PC-9 (cell line): ENCODE data around the gene KLC1. TPM values are rescaled to one million over a fixed set of nuclear protein-coding genes. Genes with fewer than 3 reads are reported as not detected.

Experiments used
- BruUV-seq: library from RNA; stranded (reverse); fragments of 400-500 nt; replicated peaks from 2 replicates; lab custom pipeline; 2021; lab: Mats Ljungman, UMichigan
- CTCF ChIA-PET: fragments of 300-600 bp; sonication (Branson Sonifier 250); formaldehyde crosslinking; loops from one replicate; lab custom pipeline; 2022; ENCODE audit warnings: antibody characterized with exemption; lab: Charles Lee
- POLR2A ChIA-PET: fragments of 300-600 bp; sonication (Branson Sonifier 250); formaldehyde crosslinking; loops from one replicate; lab custom pipeline; 2022; ENCODE audit warnings: antibody characterized with exemption; ENCODE audit not compliant: unreplicated experiment; lab: Charles Lee
- DNase-seq, 2 experiments: peaks; one replicate each; pipeline versions ENCODE4 v3.0.0 to v3.0.0-alpha.2; 2015 to 2022; ENCODE audit warnings: mixed read lengths in 1 of 2
- H2AFZ ChIP-seq: fragments of 200-600 bp; sonication (generic); 2 replicates; pipeline ENCODE4 v1.8.1; 2017; ENCODE audit warnings: antibody characterized with exemption
- H3F3A ChIP-seq: fragments of 200-600 bp; sonication (generic); 2 replicates; pipeline ENCODE4 v1.8.1; 2017; ENCODE audit warnings: antibody characterized with exemption, mild to moderate bottlenecking, low read depth; ENCODE audit not compliant: insufficient read depth
- H3K27ac ChIP-seq: fragments of 200-600 bp; sonication (generic); 2 replicates; pipeline ENCODE4 v1.6.1; 2016; ENCODE audit warnings: mixed run types
- H3K27me3 ChIP-seq: fragments of 200-600 bp; sonication (generic); 2 replicates; pipeline ENCODE4 v1.6.1; 2016; ENCODE audit warnings: low read depth, mixed run types; ENCODE audit not compliant: insufficient read depth
- H3K36me3 ChIP-seq: fragments of 200-600 bp; sonication (generic); 2 replicates; pipeline ENCODE4 v1.6.1; 2016; ENCODE audit warnings: low read depth, mixed run types
- H3K4me1 ChIP-seq: fragments of 200-600 bp; sonication (generic); replicated peaks from 2 replicates; pipeline ENCODE4 v1.6.1; 2016; ENCODE audit warnings: mixed run types; ENCODE audit not compliant: insufficient read depth
- H3K4me2 ChIP-seq: fragments of 200-600 bp; sonication (generic); 2 replicates; pipeline ENCODE4 v1.6.1; 2017; ENCODE audit warnings: mixed run types
- H3K4me3 ChIP-seq: fragments of 200-600 bp; sonication (generic); 2 replicates; pipeline ENCODE4 v1.6.1; 2016; ENCODE audit warnings: mixed run types
- H3K79me2 ChIP-seq: fragments of 200-600 bp; sonication (generic); 2 replicates; pipeline ENCODE4 v1.6.1; 2017; ENCODE audit warnings: low read depth, mixed run types
- H3K9me2 ChIP-seq: fragments of 200-600 bp; sonication (generic); 2 replicates; pipeline ENCODE4 v1.8.1; 2017; ENCODE audit warnings: mild to moderate bottlenecking; ENCODE audit not compliant: insufficient read depth
- H3K9me3 ChIP-seq: fragments of 200-600 bp; sonication (generic); 2 replicates; pipeline ENCODE4 v1.8.1; 2016; ENCODE audit warnings: low read depth; ENCODE audit not compliant: insufficient read depth
- H4K20me1 ChIP-seq: fragments of 200-600 bp; sonication (generic); 2 replicates; pipeline ENCODE4 v1.8.1; 2017; ENCODE audit not compliant: insufficient read depth
- EZH2 ChIP-seq: fragments of 200-600 bp; sonication (generic); IDR thresholded peaks from 2 replicates; pipeline ENCODE4 v1.8.0; 2017; ENCODE audit warnings: antibody characterized with exemption, low read depth
- intact Hi-C: fragments of 100-400 bp; cut with micrococcal nuclease; formaldehyde crosslinking; loops from one replicate; pipeline ENCODE4 v1.10.0; 2022; ENCODE audit not compliant: unreplicated experiment
- total RNA-seq: library from RNA; stranded (reverse); gene quantifications from 2 replicates; pipeline ENCODE4 v1.2.3, GENCODE V29; 2021
- TF ChIP-seq, protein P1 (sequence below): fragments of 200-600 bp; sonication (generic); conservative IDR thresholded peaks from 2 replicates; pipeline ENCODE4 v1.6.1; 2017; ENCODE audit warnings: mixed run types, antibody characterized with exemption, mild to moderate bottlenecking, moderate library complexity

The KLC1 gene
- total RNA-seq, 1 experiment from 2014 or later: 254 TPM

GRCh38 chr14:103729496-103730448 is 100.8 kb downstream of the KLC1 start:
- H3K4me2 ChIP-seq: no peak overlapping the region
- 0 out of 2 replicates have a peak, but pooled peaks cover 8% of the 10 kb centered on the region for H3K79me2 ChIP-seq
- CTCF ChIA-PET: no interaction called here
- H3K27ac ChIP-seq: no peak overlapping the region
- no peaks in the 10 kb centered on the region for H3K9me2 ChIP-seq
- no peak overlapping the region for H2AFZ ChIP-seq
- no peaks in the 10 kb centered on the region for H3K9me3 ChIP-seq
- H4K20me1 ChIP-seq: peaks cover 24% of the 10 kb centered on the region
- H3K4me3 ChIP-seq: no peak overlapping the region
- H3K4me1 ChIP-seq: no peaks in the 10 kb centered on the region
- peaks cover 9% of the 10 kb centered on the region; the same call in 1 of the 2 replicates for H3F3A ChIP-seq
- H3K36me3 ChIP-seq: peaks cover 14% of the 10 kb centered on the region; the same call in 1 of the 2 replicates
- no peak for DNase-seq
- POLR2A ChIA-PET: no interaction called here
- no peaks in the 10 kb centered on the region for H3K27me3 ChIP-seq
- TF ChIP-seq, protein P1, sequence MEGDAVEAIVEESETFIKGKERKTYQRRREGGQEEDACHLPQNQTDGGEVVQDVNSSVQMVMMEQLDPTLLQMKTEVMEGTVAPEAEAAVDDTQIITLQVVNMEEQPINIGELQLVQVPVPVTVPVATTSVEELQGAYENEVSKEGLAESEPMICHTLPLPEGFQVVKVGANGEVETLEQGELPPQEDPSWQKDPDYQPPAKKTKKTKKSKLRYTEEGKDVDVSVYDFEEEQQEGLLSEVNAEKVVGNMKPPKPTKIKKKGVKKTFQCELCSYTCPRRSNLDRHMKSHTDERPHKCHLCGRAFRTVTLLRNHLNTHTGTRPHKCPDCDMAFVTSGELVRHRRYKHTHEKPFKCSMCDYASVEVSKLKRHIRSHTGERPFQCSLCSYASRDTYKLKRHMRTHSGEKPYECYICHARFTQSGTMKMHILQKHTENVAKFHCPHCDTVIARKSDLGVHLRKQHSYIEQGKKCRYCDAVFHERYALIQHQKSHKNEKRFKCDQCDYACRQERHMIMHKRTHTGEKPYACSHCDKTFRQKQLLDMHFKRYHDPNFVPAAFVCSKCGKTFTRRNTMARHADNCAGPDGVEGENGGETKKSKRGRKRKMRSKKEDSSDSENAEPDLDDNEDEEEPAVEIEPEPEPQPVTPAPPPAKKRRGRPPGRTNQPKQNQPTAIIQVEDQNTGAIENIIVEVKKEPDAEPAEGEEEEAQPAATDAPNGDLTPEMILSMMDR: no peak
- no peak for TF ChIP-seq EZH2
- intact Hi-C loops: no loop called here
- BruUV-seq: no TSS peak

GRCh38 chr14:103730490-103731035 is 101.6 kb downstream of the KLC1 start:
- Histone ChIP-seq H3K27ac (no peak overlapping the region), H2AFZ (no peak overlapping the region), H4K20me1 (peaks cover 16% of the 10 kb centered on the region), H3K27me3 (no peaks in the 10 kb centered on the region), H3K9me2 (no peaks in the 10 kb centered on the region), H3K4me3 (no peak overlapping the region), H3K4me2 (no peak overlapping the region), H3K79me2 (0 out of 2 replicates have a peak, but pooled peaks cover 8% of the 10 kb centered on the region), H3K4me1 (peaks cover under 1% of the 10 kb centered on the region; the same call in 1 of the 2 replicates), H3K9me3 (no peaks in the 10 kb centered on the region), H3F3A (peaks cover 10% of the 10 kb centered on the region; the same call in 1 of the 2 replicates), H3K36me3 (peaks cover 14% of the 10 kb centered on the region; the same call in 1 of the 2 replicates)
- TF ChIP-seq, protein P1: no peak; the same call in 1 of the 2 replicates
- TF ChIP-seq EZH2: no peak
- DNase-seq: no peak
- intact Hi-C loops: no loop called here
- no TSS peak for BruUV-seq
- ChIA-PET CTCF (no interaction called here), POLR2A (no interaction called here)

DNA sequence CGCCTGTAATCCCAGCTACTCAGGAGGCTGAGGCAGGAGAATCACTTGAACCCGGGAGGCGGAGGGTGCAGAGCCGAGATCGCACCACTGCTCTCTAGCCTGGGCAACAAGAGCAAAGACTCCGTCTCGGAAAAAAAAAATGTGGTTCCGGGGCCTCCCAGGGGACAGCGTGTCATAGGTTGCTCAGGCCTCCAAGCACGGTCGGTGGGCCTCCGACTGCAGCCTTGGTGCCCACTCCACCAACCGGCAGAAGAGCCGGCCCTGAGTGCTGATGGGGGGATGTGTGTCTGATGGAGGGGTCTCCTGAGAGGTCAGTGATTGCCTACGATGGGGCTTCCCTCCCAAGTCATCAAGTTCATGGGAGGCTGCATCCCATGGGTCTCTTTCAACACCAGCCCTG is 102.5 kb downstream of the KLC1 start:
- Histone ChIP-seq H3K9me2 (no peaks in the 10 kb centered on the region), H3F3A (peaks cover 17% of the 10 kb centered on the region; the same call in 1 of the 2 replicates), H3K4me2 (no peak overlapping the region), H4K20me1 (peaks cover 10% of the 10 kb centered on the region), H3K79me2 (0 out of 2 replicates have a peak, but pooled peaks cover 1% of the 10 kb centered on the region), H3K36me3 (peaks cover 14% of the 10 kb centered on the region; the same call in 1 of the 2 replicates), H3K27me3 (no peaks in the 10 kb centered on the region), H3K9me3 (no peaks in the 10 kb centered on the region), H3K4me3 (no peak overlapping the region), H3K27ac (no peak overlapping the region), H3K4me1 (peaks cover 10% of the 10 kb centered on the region), H2AFZ (no peak overlapping the region)
- intact Hi-C loops: no loop called here
- DNase-seq: no peak
- ChIA-PET POLR2A (interaction anchor here (0.6 kb wide), 2 partner anchors 12 to 35 kb away, joined by 5 to 7 read pairs; no protein-coding TSS in a partner anchor), CTCF (no interaction called here)
- BruUV-seq: TSS peak; percentile 24
- TF ChIP-seq, protein P1: no peak
- no peak for TF ChIP-seq EZH2
